Measurements from ENCODE around the gene GALK1. TPM values are rescaled to one million over a fixed set of nuclear protein-coding genes. Genes with fewer than 3 reads are reported as not detected.
"Not testable (repeated sequence)": the region's sequence is repeated elsewhere in the genome, so short reads cannot be mapped to it uniquely, and the experiment has no call there.

The GALK1 gene
- total RNA-seq, 1 experiment from 2014 or later = 31.6 TPM

DNA sequence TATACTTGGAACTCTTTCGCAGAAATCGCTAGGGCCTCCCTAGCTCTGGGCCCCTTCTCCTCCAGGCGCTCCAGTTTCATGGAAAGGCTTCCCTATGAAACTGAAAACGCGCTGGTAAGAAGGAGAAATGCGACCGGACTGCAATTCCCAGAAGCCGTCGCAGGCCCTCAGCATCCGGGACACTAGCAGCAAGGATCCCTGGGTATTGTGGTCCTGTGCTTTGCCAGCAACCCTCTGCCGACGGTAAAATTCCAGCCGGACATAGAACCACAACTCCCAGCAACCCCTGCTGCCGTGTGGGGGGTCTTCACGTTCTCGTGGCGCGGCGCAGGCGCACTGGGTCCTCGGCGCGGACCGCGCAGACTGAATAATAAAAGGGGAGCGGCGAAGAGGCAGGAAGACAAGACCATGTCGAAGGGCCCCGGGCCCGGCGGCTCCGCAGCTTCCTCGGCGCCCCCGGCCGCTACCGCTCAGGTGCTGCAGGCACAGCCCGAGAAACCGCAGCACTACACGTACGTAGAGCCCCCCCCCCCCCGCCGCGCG is 19.6 kb upstream of the GALK1 start, which contains the start of gene UNK:
Gene UNK (plus strand): TSS at position 334 of the 543 bp plus-strand sequence. CDS start 75 bp downstream, at position 409.
- DNase-seq (ENCODE audit: low read depth) = peak; percentile 98

DNA sequence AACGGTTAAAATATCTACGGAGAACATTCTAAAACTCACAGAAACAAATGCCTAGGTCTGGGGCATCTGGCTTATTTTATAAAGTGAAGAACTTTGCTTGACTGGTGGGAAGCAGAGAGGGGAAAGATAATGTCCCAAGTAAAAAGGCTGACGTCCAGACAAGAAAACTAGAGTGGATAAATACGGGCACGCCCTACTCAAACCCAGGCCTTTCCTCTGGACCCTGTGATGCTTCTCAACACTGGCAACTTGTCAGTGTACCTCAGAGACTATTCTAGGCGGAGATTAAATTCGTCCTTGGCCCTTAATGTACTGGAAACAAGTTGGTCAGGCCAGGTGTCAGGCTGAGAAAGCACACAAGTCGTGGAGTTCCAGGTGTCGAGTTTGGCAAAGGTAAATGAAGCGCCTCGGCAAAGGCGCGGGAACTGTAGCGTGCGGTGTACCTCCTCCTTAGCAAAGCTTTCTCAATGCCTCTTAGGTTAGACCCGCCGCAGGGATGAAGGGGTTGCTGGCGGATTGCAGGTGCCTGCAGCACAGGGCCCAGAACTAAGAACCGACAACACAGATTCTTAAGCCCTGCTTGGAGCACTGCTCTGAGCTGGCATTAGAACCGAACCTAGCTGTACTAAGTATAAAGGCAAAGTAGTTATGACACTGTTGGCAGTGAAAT is 18.9 kb upstream of the GALK1 start:
- no peak for DNase-seq (ENCODE audit: low read depth)

DNA sequence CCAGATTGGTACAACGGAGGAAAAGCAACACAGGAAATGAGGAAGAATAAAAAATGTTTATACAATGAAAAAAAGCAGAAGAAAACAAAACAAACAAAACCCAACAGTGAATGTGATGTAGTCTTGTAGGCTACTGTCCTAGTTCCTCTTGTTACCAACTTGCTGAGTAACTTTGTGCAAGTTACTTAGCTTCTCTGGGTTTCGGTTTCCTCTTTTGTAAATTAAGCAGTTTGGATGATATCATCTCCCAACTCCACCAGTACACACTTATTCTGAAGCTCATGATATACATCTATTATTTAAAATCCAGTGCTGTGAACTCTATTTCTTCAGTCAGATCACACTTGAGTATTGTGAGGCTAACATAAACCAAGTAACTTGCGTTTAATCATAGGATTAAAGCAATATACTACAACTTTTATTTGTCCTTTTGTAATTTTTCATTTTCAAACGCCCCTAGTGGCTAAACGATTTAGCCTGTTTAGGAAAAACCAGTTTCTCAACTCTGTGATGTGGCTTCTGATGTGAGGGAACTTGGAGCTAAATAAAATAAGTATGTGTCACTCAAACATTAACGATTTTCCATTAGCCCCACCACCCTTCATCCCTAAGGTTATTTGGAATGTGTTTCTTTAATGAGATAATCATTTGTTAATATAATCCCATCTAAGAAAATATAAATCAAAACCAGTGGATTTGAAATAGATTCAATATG is 18.2 kb upstream of the GALK1 start:
- peak; percentile 64 for DNase-seq (ENCODE audit: low read depth)

DNA sequence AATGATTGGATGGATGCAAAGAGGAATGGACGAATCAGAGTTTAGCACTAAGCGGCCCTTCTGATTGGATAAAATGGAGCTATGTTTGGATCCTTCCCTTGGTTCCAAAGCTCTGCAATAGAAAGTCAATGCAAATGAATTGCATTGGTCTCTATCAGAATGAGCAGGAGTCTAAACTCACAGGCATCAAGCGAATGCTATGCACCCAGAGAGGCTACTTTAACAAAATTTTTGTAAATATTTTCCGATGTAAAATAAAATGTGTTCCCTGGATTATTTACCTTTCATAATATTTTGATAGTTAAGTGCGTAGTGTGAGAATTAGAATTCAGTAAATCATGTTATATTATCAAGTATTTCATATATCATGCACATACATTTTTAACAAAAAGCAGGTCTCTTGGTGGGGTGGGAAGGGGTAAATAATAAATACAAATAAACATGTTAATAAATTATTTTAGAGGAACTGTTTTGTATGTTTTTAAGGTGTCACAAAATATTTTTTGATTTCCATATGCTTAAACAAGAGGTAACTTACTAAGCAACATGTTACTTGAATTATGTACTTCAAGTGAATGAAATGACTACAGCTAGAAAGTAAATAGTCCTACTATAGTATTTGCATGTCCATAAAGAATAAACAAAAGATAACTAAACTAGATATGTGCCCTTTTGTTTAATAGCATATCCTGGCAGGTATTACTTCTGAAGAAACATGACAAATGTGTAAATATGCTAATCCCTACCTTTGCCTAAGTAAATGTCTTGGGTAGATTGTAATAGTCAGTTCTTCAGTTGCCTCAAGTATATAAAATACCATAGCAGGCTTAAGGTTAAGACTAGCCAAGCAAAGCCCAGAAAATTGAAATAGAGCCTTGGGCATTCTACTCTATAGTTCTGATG is 15.2 kb upstream of the GALK1 start:
- no peak for DNase-seq (ENCODE audit: low read depth)

DNA sequence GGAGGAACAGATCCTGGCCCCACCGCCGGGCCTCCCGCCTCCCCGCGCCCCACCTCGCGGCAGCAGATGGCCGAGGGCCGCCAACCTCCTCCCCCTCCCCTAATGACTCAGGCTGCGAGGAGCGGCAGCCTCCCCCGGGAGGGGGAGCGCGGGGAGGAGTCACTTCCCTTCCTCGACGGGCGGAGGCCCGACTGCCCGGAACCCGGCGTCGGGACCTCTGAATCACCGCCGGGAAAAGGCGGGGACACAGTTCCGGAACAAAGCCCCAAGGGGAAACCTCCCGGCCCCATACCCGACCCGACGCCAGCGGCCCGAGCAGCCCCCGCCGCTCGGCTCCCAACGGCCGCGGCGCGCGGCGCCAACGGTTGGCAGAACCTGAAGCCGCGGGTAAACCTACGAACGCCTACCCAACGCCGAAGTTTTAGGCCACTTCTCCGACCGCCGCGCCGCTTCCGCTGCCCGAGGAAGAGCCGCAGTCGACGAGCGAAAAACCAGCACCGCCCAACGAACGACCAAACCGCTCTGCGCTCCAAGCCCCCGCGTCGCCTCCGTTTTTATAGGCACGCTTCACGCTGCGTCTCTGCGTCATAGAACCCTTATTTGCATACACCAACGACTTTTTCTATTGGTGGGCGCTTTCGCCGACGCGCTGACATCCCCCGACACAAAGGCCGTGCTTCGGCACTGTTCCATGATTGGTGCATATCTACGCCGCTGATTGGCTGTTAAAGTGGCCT is 14.4 kb upstream of the GALK1 start:
- DNase-seq (ENCODE audit: low read depth) = peak; percentile 100

DNA sequence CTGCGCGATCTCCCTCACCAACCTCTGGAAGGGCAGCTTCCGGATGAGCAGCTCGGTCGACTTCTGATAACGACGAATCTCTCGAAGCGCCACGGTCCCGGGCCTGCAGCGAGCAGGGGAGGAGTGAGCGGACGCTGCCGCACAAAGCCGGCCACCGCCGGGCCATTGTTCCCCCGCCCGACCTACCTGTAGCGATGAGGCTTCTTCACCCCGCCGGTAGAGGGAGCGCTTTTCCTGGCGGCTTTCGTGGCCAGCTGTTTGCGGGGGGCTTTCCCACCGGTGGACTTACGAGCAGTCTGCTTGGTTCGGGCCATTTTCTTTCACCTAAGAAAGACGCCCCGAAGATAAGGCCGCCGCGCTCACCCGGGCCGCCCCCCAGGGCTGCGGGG is 13.9 kb upstream of the GALK1 start:
- DNase-seq (ENCODE audit: low read depth) = no peak

DNA sequence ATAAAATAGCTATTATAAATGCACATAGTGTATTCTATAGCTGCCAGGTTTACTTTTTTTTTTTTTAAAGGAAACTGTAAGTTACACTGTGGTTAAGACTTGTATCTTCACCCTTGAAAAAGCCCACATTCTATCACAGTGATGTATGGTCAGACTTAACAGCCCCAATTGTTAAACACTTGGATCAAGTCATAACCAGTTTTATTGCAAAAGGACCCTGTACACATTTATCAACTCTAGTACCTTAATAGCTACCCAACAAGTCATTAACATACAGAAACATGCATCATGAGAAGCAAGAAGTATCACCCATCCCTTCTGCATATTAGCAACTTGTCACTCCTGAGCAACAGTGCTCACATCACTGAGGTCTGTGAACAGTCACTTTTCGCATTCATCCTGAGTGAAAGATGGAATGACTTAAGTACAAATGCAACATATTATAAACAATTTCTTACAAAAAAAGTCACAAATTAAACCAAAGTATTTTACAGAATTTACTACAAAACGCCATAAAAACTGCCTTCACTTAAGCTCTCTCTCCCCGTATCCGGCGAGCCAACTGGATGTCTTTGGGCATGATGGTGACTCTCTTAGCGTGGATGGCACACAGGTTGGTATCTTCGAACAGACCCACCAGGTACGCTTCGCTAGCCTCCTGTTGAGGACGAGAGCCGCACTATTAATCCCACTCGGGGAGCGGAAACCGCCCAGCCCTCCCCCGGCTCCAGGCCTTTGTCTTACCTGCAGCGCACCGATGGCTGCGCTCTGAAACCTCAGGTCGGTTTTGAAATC is 13.3 kb upstream of the GALK1 start:
- not testable (repeated sequence) for DNase-seq (ENCODE audit: low read depth)

DNA sequence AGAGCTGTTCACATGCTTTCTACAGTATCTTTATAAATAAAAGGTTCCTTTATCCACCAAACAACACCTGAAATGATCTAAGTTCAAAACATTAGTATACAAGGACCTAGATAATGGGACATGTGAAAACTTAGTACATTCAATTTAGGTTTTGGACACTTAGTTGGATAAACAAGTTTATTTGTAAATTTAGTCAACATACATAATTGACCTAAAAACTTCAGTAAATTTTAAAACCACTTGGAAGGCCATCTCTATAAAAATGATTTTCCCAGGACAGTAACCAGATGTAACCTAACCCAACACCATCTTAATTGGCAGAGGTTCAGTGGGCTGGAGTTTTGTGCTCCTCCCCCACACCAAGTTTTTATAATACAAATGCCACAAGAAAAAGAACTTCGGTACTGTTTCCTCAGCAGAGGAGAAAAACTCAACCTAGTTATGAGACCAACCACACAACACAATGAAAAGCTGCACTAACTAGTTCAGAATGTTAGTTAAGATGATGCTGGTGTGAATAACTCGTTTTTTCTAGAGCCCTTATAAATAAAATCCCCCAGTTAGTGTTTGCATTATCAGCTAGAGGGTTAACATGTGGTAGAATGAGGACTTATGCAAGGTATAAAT is 12.4 kb upstream of the GALK1 start:
- peak; percentile 16 for DNase-seq (ENCODE audit: low read depth)

DNA sequence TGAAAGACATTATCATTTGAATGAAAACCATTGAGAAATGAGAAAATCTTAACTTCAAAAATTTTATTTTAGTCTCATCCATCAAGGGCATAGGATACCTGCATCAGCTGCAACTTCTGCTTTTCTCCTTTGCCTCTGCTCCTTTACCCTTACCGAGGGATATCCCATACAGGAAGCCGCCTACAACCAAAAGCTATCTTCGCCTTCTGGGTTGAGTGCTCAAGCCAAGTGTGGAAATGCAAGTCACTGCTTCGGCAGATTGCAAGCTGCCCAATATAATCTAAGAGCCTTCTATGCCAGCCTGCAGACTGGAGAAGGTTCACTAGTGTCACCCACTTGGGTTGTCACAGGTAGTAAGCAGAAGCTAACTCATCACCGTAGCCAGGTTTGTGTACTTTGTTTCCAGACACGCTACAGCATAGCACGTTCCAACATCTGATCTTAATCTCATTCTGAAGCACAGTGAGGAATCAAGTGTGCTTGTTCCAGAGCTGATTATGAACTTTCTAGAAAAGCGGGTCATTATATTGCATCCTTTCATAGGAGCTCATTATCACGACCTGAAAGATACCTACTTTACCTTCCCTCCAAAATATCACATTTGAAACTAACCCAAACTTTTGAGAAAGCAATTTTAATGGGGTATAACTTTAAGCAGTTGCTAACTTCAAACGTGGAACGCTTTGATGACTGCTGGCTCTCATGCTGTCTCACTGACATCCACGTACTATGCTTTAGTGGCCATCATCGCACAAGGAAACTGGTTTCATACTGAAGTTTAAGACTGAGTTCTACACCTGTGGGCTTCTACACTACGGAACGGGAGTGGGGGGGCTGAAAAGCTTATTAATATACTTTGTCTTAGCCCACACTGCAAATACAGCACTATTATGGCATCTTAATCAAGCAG is 11.6 kb upstream of the GALK1 start:
- DNase-seq (ENCODE audit: low read depth) = peak; percentile 67

DNA sequence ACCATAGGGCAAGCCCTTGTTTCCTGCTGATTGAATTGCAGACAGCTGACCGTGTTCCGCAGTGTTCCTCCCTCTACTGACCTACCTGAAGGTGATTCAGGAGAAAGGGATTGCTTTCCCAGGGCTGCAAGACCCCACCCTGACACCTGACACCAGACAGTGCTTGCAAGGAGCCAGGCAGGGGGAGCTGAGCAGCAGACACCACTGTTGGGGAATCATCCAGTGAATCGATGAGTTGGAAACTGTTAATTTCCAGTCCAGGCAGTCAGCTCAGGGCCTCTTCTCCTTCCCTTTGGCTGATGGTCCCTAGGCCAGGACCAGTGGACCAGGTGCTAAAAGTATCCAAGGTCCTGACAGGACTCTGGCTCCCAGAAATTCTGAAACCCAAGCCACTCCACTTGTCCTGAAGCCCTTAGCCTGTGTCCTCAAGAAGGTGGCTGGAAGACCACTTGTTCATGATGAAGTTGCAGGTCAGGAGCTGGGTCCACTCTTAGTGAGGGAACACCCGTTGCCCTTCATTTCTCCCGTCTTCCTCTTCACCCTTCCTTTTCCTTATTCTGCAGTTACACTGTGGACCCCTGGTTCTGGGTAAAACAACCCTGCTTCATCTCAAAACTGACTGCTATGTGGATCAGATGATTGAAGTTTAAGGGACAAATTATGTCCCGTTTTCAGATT is 10.1 kb upstream of the GALK1 start:
- DNase-seq (ENCODE audit: low read depth) = peak; percentile 57

DNA sequence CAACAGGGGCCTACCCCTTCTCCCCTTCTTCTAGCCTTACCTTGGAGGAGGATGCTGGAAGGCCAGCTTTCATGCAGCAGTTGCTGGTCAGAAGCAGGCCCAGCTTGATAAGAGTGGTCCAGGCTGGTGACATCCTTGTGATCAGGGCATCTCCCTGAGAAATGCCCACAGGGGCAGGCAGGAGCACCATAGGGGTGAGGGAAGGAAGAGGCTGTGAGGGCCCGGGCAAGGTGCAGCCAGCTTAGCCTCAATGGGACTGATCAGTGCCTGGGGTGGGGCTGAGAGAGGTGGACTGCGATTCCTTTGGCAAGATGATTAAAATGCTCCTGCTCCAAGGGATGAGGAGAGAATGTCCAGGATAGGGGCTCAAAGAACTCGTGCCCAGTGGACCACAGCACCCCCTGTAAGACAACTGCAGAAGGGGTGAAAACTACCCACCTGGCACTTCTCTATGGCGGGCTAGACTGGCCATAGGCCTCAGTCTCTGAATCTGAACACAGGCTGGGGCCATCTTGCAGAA is 9.5 kb upstream of the GALK1 start:
- DNase-seq (ENCODE audit: low read depth) = no peak

DNA sequence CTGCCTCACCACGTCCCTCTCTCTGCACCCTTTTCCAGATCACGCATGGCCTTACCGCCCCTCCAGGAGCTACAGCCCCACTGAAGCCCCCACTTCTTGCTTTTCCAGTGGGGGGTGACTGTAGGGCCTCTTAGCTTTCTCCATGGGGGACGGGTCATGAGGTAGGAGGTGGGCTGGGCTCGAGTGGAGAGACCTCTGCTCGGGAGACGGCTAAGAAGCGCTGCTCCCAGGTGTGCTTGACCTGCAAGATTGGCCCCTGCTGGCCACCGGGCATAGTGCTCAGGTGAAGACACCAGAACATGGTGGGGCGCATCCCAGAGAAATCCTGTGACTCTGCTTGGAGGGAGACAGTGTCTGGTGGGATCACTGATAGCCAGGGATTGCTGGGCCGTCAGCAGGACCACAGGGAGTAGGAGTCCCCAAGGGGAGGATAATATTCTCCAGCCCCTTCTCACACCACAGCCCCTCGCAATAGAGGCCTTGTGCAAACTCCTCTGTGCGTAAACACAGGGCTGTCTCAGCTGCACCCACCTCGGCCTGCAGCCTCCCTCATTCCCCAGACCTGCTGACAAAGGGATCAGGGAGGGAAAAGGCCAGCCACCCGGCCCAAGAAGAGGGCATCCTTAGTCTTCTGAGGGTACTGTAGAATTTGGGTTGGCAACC is 8.9 kb upstream of the GALK1 start:
- no peak for DNase-seq (ENCODE audit: low read depth)

DNA sequence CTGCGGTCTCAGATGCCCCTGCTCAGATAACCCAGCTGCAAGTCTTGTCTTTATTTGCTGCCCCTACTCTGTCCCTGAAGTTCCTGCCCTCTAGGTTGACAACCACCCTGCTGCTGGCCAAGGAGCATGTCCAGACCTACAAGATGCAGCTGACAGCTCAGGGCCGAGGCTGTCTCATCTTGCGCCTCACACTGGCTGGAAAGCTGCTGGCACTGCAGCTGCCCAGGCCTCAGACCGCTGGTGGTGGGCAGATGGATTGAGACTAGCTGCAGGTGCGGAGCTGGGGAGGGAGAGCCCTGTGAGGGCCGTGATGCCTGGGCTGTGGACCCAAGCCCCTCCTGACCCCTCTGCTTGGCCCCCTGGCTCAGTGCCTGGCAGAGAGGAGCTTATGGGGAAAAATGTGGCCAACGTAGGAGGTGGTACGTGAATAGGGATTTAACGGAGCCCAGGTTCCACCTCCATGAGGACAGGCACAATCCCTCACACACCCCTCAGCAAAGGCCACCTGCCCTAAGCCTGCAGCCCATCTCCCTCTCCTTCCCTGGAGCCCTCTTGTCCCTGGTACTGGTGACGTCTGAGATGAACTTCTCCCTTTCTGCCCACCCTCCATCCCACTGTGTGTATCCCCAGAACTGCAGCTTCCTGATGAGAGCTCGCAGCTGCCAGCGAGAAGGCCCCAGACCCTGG is 8.3 kb upstream of the GALK1 start:
- DNase-seq (ENCODE audit: low read depth) = no peak

DNA sequence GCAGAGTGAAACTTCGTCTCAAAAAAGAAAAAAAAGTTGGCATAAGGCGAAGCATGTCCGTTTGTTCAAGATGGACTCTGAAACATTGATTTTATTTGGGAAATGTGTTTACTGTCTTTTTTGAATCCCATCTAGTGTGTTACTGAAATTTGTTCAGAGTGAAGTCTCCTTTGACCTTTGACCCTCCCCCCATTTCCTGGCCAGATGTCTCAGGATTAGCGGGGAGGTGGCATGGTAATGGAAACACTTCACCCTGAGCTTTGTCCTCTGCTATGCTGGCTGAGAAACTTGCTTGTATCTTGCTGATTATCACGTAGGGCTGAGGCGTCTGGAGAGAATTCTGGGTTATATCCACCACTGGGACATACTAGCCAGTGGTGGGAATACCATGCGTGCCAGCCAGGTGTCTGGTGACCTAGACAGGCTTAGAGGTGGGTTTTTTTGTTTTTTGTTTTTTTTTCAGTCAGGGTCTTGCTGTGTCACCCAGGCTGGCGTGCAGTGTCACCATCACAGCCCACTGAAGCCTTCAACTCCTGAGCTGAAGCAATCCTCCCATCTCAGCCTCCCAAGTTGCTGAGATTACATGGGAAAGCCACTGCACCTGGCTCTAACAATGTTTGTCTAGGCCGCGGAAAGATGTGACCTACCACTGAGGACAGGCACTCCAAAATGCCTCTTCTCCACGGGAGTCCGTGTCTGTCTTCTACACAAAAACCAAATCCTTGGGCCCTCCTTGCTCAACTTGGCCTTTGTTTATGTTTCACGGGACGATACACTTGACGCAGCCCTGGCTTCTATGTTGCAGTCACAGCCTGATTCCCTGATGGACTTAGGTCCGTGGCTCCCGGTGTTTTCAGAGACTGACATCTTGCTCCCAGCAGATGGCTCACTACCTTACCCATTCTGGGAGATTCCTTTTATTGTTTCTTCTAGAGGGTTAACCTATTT is 6.6 kb upstream of the GALK1 start:
- no peak for DNase-seq (ENCODE audit: low read depth)

DNA sequence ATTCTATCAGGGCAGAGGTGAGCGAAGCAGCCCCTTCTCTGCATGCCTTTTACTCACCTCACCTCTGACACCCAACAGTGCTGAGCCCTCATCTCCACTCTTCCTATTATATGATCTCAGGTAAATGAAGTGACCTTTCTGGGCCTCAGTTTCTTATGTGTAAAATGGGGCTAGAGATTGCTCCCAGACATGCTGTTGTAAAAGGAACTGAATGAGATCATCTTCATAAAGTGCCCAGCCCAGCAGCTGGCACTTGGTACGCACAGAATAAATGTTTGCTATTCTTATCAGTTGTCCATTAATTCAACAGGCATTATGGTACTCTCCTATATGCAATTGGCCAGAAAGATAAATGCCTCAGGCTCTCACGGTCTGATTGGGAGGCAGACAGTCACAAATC is 4.5 kb upstream of the GALK1 start:
- DNase-seq (ENCODE audit: low read depth) = no peak

DNA sequence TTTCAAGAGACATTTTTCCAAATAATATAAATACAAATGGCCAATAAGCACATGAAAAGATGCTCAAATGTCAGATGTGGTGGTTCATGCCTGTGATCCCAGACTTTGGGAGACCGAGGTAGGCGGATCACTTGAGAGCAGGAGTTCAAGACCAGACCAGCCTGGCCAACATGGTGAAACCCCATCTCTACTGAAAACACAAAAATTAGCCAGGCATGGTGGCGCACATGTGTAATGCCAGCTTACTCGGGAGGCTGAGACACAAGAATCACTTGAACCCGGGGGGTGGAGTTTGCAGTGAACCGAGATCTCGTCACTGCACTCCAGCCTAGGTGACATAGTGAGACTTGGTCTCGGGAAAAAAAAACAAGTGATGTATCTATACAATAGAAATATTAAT is 2.9 kb upstream of the GALK1 start:
- no peak for DNase-seq (ENCODE audit: low read depth)
